PC-3 (cell line): ENCODE data around the gene REXO2. TPM values are rescaled to one million over a fixed set of nuclear protein-coding genes. Genes with fewer than 3 reads are reported as not detected.
A peak's percentile ranks its signal among the peaks of the same experiment; 100 is the strongest.

Experiments used
- ATAC-seq: fragments of 200-7000 bp; cut with Tn5 transposase; 2 replicates; pipeline ENCODE4 v1.9.1; 2020; ENCODE audit warnings: mild to moderate bottlenecking, moderate library complexity
- BruUV-seq: library from RNA; stranded (reverse); fragments of 400-500 nt; replicated peaks from 2 replicates; lab custom pipeline; 2021; lab: Mats Ljungman, UMichigan
- CTCF ChIA-PET: fragments of 300-600 bp; sonication (Branson Sonifier 250); formaldehyde crosslinking; loops from one replicate; lab custom pipeline; 2022; ENCODE audit warnings: antibody characterized with exemption; lab: Charles Lee
- POLR2A ChIA-PET: fragments of 300-600 bp; sonication (Branson Sonifier 250); formaldehyde crosslinking; loops from one replicate; lab custom pipeline; 2022; ENCODE audit warnings: antibody characterized with exemption; ENCODE audit not compliant: unreplicated experiment; lab: Charles Lee
- DNase-seq: peaks from one replicate; pipeline ENCODE4 v3.0.0-alpha.2; 2015
- H2AFZ ChIP-seq: fragments of 300-600 bp; sonication (generic); 2 replicates; pipeline ENCODE4 v1.6.0; 2016; ENCODE audit warnings: antibody characterized with exemption, low read length
- H3F3A ChIP-seq: fragments of 300-600 bp; sonication (generic); one replicate; pipeline ENCODE4 v1.6.0; 2017; ENCODE audit warnings: antibody characterized with exemption, low read length, control low read depth, mild to moderate bottlenecking; ENCODE audit not compliant: unreplicated experiment
- H3K27ac ChIP-seq: fragments of 300-600 bp; sonication (generic); 2 replicates; pipeline ENCODE4 v1.5.1; 2016; ENCODE audit warnings: mild to moderate bottlenecking, low read length
- H3K27me3 ChIP-seq: fragments of 300-600 bp; sonication (generic); 2 replicates; pipeline ENCODE4 v1.6.1; 2016; ENCODE audit warnings: low read length, mixed read lengths
- H3K36me3 ChIP-seq: fragments of 300-600 bp; sonication (generic); 2 replicates; pipeline ENCODE4 v1.6.1; 2016; ENCODE audit warnings: low read depth, mixed run types, low read length, mixed read lengths
- H3K4me1 ChIP-seq: fragments of 300-600 bp; sonication (generic); 2 replicates; pipeline ENCODE4 v1.5.1; 2016; ENCODE audit warnings: low read length; ENCODE audit not compliant: insufficient read depth
- H3K4me2 ChIP-seq: fragments of 300-600 bp; sonication (generic); 2 replicates; pipeline ENCODE4 v1.6.0; 2016; ENCODE audit warnings: low read length
- H3K4me3 ChIP-seq: fragments of 300-600 bp; sonication (generic); 2 replicates; pipeline ENCODE4 v1.5.1; 2016; ENCODE audit warnings: mild to moderate bottlenecking, low read length, mixed read lengths
- H3K79me2 ChIP-seq: fragments of 300-600 bp; sonication (generic); 2 replicates; pipeline ENCODE4 v1.6.1; 2017; ENCODE audit warnings: low read length, mixed read lengths
- H3K9ac ChIP-seq: fragments of 300-600 bp; sonication (generic); 2 replicates; pipeline ENCODE4 v1.6.0; 2016; ENCODE audit warnings: mild to moderate bottlenecking, low read length
- H3K9me2 ChIP-seq: fragments of 300-600 bp; sonication (generic); replicated peaks from 2 replicates; pipeline ENCODE4 v1.6.1; 2016; ENCODE audit warnings: mixed run types, low read length, mixed read lengths
- H3K9me3 ChIP-seq: fragments of 300-600 bp; sonication (generic); 2 replicates; pipeline ENCODE4 v1.6.1; 2016; ENCODE audit warnings: low read length, mixed read lengths
- H4K20me1 ChIP-seq: fragments of 300-600 bp; sonication (generic); 2 replicates; pipeline ENCODE4 v1.6.1; 2016; ENCODE audit warnings: low read length, mixed read lengths
- CTCF ChIP-seq: fragments of 300-600 bp; sonication (generic); conservative IDR thresholded peaks from 2 replicates; pipeline ENCODE4 v1.5.1; 2017; ENCODE audit warnings: antibody characterized with exemption, low read depth, mild to moderate bottlenecking, low read length
- EZH2 ChIP-seq: fragments of 300-600 bp; sonication (generic); IDR thresholded peaks from one replicate; pipeline ENCODE4 v1.6.1; 2017; ENCODE audit warnings: antibody characterized with exemption, mild to moderate bottlenecking, low read length; ENCODE audit not compliant: unreplicated experiment
- EZH2phosphoT487 ChIP-seq: fragments of 300-600 bp; sonication (generic); IDR thresholded peaks from 2 replicates; pipeline ENCODE4 v1.6.1; 2018; ENCODE audit warnings: mild to moderate bottlenecking, antibody characterized with exemption, low read length, borderline replicate concordance
- intact Hi-C: fragments of 100-400 bp; cut with micrococcal nuclease; formaldehyde crosslinking; loops from 2 replicates; pipeline ENCODE4 v1.9.0; 2023
- total RNA-seq: library from RNA; depleted of rRNA; stranded (reverse); fragments of >200 nt; gene quantifications from 2 replicates; pipeline ENCODE4 v1.2.3, GENCODE V29; 2014

The REXO2 gene
- total RNA-seq, 1 experiment from 2014 or later, result 145 TPM

GRCh38 chr11:114438303-114438702, 964 bp upstream of the REXO2 start:
- Histone ChIP-seq H3K4me1 (peaks cover 31% of the 10 kb centered on the region), H2AFZ (peak overlapping the region; percentile 70; the same call in 1 of the 2 replicates), H3F3A (peaks cover 3% of the 10 kb centered on the region), H4K20me1 (no peaks in the 10 kb centered on the region; the same call in 1 of the 2 replicates), H3K9ac (no peak overlapping the region), H3K9me3 (no peaks in the 10 kb centered on the region), H3K4me3 (peak overlapping the region; percentile 97; the same call in 1 of the 2 replicates), H3K36me3 (no peaks in the 10 kb centered on the region), H3K27me3 (no peaks in the 10 kb centered on the region), H3K9me2 (no peaks in the 10 kb centered on the region), H3K4me2 (peak overlapping the region; percentile 91), H3K27ac (peak overlapping the region; percentile 33), H3K79me2 (peaks cover 40% of the 10 kb centered on the region)
- ChIA-PET CTCF (no interaction called here), POLR2A (no interaction called here)
- ATAC-seq (no peak), DNase-seq (peak; percentile 80)
- no TSS peak for BruUV-seq
- TF ChIP-seq CTCF, result no peak
- TF ChIP-seq EZH2phosphoT487, result no peak
- no peak for TF ChIP-seq EZH2
- intact Hi-C loops, result loop anchor here (2.0 kb wide), 2 partner anchors 90 to 158 kb away; no protein-coding TSS in a partner anchor

- peak overlapping the region; percentile 86 for H3K9ac ChIP-seq
- H3K4me1 ChIP-seq, result peaks cover 31% of the 10 kb centered on the region
- peaks cover 60% of the 10 kb centered on the region for H3K79me2 ChIP-seq
- CTCF ChIA-PET, result interaction anchor here (0.6 kb wide), 1 partner anchor 446 kb away, joined by 4 read pairs; no protein-coding TSS in a partner anchor
- DNase-seq (peak; percentile 29), ATAC-seq (no peak)
- no peak for TF ChIP-seq EZH2
- TF ChIP-seq CTCF, result no peak
- TF ChIP-seq EZH2phosphoT487, result no peak
- peaks cover 12% of the 10 kb centered on the region; the same call in 1 of the 2 replicates for H3K36me3 ChIP-seq
- intact Hi-C loops, result loop anchor here (2.0 kb wide), 1 partner anchor 123 kb away; no protein-coding TSS in a partner anchor
- H3K27ac ChIP-seq, result peak overlapping the region; percentile 20
- H3K4me3 ChIP-seq, result peak overlapping the region; percentile 97
- H3K9me2 ChIP-seq, result no peaks in the 10 kb centered on the region
- H4K20me1 ChIP-seq, result no peaks in the 10 kb centered on the region; the same call in 1 of the 2 replicates
- peak overlapping the region; percentile 98 for H2AFZ ChIP-seq
- no TSS peak for BruUV-seq
- H3F3A ChIP-seq, result peaks cover 3% of the 10 kb centered on the region
- POLR2A ChIA-PET, result no interaction called here
- no peaks in the 10 kb centered on the region for H3K9me3 ChIP-seq
- no peaks in the 10 kb centered on the region for H3K27me3 ChIP-seq
- peak overlapping the region; percentile 91 for H3K4me2 ChIP-seq
Measured at GRCh38 chr11:114440121-114440860, 1.0 kb downstream of the REXO2 start.
